Epithelial cell of prostate (primary cell): Measurements from ENCODE around the gene MISP.

Source experiments
- DNase-seq: peaks from one replicate; pipeline ENCODE4 v3.0.0-alpha.2; 2011; ENCODE audit warnings: low read depth, low spot score
- H3K27ac ChIP-seq: fragments of 450-650 bp; 2 replicates; pipeline ENCODE4 v1.5.1; 2017; ENCODE audit warnings: mild to moderate bottlenecking

Gene MISP

DNA sequence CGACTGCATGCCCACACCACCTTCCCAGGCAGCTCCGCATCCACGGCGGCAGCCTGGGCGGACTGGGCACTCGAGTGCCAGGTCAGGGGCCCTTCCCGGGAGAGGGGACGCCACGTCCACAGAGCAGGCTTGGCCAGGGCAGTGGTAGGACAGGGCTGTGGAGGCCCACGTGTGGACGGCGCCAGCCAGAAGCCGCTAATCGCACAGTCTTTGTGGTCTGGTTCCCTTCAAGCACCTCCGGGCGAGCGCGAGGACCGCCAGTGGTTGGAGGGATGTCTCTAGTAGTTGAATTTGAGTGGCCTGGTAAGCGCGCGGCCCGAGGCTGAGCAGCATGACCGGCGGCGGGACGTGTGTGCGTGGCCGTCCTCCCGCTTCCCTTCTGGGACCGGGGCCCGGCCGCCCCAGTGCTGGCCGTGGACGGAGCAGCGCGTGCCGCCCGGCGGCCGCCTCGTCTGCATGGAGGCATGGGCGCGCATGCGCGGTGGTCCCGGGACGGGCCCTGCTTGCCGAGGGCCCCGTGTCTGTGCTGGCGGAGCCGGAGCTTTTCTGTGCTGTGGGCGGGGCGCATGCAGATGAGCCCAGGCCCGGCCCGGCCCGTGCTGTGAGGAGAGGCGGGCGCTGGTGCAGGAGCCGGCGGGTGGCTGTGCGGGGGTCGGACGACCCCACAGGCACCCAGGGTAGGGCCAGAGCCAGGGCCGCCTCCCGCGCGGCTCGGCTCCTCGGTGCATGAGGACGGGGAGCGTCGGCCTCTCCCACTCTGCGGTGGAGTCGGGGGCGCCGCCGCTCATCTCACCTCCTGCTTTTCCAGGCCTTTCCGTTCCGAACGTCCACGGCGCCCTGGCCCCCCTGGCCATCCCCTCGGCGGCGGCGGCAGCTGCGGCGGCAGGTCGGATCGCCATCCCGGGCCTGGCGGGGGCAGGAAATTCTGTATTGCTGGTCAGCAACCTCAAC is 55.0 kb downstream of the MISP start:
- H3K27ac ChIP-seq: no peak overlapping the region

DNA sequence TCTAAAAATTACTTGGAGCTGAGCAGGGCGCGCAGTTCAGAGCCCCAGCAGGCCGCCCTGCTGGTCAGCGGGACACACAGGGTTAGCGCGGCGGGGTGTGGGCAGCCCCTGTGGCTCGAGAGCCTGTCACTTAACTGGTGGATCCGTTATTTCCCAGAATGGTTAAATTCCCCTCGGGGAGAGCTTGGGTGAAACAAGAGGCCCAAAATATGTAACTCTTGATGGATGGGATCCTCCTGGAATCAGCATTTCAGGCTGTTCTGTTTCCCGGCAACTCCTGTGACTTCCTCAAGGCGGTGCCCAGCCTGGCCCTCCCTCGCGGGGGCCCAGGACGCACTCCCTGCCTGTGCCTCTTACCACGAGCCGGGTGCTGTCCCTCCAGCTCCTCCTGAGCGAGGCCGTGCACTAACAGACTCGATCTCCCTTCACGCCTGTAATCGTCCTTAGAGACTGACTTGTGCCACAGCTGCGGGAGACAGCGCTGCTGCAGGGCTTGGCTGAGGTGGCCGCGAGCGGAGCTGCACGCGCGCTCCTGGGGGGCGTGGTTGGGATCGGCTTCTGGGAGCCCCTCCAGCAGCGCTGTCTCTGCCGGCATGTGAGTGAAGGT is 56.0 kb downstream of the MISP start:
- DNase-seq: no peak
- no peak overlapping the region for H3K27ac ChIP-seq

More for the DNA sequence above, 55.0 kb downstream of the MISP start:
- DNase-seq: no peak

DNA sequence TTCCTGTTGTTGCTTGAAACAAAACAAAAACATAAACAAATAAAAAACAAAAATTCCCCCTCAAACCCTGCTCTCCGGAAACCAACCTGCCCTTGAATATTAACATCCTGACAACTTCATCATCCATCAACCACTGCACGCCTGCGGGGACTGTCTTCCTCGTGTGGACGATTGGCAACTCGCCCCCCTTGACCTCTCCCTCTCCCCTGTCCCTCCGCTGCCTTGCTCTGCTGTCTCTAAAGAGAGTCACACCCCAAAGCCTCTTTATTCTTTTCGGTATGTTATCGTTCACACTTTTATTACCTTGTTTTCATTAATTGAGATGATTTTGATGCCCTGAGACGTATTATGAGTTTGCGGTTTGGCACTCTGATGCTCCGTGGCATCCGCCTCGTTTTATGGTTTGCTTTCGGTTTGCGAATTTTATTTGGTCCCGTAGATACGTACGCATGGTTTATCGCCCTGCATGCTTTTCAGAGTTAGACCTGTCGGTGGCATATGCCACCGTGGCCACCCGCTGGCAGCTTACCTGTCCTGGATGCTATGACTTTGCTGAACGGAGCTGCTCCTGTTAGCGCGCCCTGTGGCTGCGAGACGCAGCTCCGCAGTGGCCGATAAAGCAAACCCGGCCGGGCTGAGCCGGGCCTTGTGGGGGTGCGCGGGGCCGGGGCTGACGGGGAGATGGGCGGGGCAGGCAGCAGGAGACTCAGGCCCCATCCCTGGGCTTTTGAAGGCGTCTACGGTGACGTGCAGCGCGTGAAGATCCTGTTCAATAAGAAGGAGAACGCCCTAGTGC is 56.9 kb downstream of the MISP start:
- no peak overlapping the region for H3K27ac ChIP-seq

DNA sequence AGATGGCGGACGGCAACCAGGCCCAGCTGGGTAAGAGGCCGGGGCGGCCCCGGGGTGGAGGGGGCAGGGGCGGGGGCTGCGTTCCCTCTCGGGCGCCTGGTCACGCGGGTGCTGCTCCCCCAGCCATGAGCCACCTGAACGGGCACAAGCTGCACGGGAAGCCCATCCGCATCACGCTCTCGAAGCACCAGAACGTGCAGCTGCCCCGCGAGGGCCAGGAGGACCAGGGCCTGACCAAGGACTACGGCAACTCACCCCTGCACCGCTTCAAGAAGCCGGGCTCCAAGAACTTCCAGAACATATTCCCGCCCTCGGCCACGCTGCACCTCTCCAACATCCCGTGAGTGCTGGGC is 57.5 kb downstream of the MISP start:
- no peak for DNase-seq
- H3K27ac ChIP-seq: no peak overlapping the region

More for the DNA sequence above, 56.9 kb downstream of the MISP start:
- DNase-seq: no peak

DNA sequence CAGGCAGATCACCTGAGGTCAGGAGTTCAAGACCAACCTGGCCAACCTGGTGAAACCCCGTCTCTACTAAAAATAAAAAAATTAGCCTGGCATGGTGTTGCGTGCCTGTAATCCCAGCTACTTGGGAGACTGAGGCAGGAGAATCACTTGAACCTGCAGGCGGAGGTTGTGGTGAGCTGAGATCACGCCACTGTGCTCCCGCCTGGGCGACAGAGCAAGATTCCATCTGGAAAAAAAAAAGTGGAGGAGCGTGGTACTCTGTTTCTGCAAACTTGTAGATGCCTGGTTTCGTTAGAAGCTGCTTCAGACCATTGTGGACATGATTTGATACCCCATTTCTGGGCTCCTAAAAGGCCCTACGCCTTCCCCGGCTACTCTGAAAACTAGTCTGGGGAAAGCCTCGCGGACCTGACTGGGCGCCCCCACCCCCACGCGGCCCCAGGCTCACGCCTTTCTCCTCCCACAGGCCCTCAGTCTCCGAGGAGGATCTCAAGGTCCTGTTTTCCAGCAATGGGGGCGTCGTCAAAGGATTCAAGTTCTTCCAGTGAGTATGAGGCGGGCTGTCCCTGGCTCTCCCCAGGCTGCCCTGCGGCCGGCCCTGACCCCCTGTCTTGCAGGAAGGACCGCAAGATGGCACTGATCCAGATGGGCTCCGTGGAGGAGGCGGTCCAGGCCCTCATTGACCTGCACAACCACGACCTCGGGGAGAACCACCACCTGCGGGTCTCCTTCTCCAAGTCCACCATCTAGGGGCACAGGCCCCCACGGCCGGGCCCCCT is 59.4 kb downstream of the MISP start:
- DNase-seq: no peak
- H3K27ac ChIP-seq: no peak overlapping the region

DNA sequence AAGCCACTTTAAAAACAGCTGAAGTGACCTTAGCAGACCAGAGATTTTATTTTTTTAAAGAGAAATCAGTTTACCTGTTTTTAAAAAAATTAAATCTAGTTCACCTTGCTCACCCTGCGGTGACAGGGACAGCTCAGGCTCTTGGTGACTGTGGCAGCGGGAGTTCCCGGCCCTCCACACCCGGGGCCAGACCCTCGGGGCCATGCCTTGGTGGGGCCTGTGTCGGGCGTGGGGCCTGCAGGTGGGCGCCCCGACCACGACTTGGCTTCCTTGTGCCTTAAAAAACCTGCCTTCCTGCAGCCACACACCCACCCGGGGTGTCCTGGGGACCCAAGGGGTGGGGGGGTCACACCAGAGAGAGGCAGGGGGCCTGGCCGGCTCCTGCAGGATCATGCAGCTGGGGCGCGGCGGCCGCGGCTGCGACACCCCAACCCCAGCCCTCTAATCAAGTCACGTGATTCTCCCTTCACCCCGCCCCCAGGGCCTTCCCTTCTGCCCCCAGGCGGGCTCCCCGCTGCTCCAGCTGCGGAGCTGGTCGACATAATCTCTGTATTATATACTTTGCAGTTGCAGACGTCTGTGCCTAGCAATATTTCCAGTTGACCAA is 60.1 kb downstream of the MISP start:
- no peak overlapping the region for H3K27ac ChIP-seq

DNA sequence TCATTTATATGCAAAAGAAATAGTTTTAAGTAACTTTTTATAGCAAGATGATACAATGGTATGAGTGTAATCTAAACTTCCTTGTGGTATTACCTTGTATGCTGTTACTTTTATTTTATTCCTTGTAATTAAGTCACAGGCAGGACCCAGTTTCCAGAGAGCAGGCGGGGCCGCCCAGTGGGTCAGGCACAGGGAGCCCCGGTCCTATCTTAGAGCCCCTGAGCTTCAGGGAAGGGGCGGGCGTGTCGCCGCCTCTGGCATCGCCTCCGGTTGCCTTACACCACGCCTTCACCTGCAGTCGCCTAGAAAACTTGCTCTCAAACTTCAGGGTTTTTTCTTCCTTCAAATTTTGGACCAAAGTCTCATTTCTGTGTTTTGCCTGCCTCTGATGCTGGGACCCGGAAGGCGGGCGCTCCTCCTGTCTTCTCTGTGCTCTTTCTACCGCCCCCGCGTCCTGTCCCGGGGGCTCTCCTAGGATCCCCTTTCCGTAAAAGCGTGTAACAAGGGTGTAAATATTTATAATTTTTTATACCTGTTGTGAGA is 60.7 kb downstream of the MISP start:
- no peak overlapping the region for H3K27ac ChIP-seq
- no peak for DNase-seq

More for the DNA sequence above, 60.1 kb downstream of the MISP start:
- no peak for DNase-seq

DNA sequence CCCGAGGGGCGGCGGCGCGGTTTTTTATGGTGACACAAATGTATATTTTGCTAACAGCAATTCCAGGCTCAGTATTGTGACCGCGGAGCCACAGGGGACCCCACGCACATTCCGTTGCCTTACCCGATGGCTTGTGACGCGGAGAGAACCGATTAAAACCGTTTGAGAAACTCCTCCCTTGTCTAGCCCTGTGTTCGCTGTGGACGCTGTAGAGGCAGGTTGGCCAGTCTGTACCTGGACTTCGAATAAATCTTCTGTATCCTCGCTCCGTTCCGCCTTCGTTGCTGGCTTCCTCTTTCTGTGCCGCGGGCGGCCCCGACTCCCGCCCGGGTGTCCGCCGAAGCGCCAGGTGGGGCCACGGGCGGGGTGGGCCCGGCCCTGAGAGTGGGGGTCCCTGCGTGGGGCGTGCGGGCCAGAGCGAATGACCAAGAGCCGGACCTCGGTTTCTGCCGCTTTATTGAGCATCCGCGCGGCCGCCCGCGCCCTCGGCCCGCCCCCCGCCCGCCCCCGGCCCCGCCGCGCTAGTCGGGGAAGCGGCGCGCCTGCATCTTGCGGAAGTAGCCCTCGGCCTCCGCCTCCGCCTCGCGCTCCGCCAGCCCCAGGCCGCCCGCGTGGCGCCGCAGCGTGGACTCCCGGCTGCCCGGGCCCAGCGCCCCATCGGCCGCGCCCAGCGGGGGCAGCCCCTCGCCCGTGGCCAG is 61.3 kb downstream of the MISP start:
- DNase-seq: no peak
- H3K27ac ChIP-seq: no peak overlapping the region

DNA sequence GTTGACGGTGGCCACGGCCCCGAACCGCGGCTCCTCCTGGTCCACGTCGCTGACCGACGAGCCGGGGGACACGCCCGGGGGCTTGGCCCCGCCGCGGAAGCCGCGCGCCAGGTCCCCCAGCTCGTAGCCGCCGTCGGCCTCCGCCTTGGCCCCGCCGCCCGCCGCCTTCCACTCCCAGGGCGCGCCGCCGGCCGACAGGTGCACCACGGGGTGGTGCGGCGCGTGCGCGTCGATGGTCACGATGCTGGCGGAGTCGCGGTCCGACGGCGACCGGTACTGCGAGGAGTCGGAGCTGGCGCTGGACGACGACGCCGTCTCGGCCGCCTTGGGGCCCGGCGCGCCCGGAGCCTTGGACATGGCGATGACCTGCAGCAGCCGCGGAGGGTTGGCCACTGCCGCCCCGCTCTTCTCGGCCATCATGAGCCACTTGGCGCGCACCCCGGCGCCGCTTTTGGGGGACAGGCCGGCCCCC is 61.9 kb downstream of the MISP start:
- DNase-seq: no peak
- no peak overlapping the region for H3K27ac ChIP-seq

DNA sequence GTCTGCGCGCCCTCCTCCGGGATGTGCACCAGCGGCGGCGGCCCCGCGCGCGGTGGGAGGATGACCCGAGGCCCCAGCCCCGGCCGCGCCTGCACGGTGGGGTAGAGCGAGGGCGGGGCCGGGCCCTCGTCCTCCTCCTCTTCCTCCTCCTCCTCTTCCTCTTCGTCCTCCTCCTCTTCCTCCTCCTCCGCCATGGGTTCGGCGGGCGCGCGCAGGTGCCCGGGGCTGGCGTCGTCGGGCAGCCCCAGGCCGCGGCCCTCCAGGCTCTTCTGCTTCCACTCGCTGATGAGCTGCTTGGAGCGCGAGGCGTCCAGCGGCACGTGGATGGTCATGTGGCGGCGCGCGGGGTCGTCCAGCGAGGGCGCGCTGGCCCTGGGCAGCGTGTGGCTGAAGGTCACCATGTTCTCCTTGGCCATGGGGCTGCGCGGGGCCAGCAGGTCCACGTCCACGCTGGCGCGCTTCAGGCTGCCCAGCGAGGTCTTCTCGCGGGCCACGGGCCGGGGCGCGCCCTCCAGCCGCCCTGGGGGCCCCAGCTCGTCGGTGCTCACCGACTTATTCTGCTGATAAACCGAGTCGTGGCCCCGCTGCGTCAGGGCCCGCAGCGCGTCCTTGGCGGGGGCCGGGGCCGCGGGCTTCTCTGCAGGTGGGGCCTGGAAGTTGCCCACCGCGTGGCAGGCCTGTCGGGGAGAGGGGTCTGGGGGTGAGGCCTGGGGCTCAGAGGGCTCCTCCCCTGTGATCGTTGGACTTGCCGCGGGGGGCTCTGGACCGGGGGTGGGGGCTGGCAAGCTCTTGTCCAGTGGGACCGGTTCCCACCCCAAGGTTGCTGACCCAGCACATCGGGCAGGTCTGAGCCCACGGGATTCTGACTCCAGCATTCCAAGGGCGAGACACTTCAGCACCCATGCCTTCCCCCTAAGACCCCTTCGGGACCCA is 62.6 kb downstream of the MISP start:
- no peak for DNase-seq
- H3K27ac ChIP-seq: no peak overlapping the region
